ENCODE data around the gene PIGK. TPM values are rescaled to one million over a fixed set of nuclear protein-coding genes. Genes with fewer than 3 reads are reported as not detected.

PIGK gene
- total and polyA plus RNA-seq, 3 donors from 2014 or later = 11.4 to 20.7 (median 17.4) TPM

DNA sequence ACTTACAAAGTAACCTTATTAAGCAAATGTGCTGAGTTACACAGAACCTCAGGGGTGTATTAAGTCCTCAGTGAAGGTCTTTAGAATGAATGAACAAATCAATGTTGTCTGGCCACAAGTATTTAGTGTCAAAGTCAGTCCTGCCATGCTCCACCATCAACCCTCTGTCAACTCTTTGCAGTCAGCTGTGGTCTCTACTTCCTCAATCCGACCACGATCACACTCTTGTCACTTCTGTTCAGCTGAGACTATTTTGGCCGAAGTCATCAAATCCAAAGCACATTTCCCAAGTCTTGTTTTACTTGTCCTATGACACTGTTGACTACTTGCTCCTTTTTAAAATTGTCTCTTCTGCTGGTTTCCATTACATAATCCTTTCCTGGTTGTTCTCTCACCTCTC is 178.4 kb downstream of the PIGK start:
- WGBS, 2 donors = 91 to 96% methylated on average over 3 of the region's 3 CpGs
- no peaks in the 10 kb centered on the region for H3K27me3 ChIP-seq
- no peak for DNase-seq
- TF ChIP-seq, protein P1, sequence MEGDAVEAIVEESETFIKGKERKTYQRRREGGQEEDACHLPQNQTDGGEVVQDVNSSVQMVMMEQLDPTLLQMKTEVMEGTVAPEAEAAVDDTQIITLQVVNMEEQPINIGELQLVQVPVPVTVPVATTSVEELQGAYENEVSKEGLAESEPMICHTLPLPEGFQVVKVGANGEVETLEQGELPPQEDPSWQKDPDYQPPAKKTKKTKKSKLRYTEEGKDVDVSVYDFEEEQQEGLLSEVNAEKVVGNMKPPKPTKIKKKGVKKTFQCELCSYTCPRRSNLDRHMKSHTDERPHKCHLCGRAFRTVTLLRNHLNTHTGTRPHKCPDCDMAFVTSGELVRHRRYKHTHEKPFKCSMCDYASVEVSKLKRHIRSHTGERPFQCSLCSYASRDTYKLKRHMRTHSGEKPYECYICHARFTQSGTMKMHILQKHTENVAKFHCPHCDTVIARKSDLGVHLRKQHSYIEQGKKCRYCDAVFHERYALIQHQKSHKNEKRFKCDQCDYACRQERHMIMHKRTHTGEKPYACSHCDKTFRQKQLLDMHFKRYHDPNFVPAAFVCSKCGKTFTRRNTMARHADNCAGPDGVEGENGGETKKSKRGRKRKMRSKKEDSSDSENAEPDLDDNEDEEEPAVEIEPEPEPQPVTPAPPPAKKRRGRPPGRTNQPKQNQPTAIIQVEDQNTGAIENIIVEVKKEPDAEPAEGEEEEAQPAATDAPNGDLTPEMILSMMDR (IDR thresholded peaks at IDR 0.05) = no peak
- no peak for TF ChIP-seq POLR2A (IDR thresholded peaks at IDR 0.05)
- no peaks in the 10 kb centered on the region for H3K9me3 ChIP-seq
- H3K4me3 ChIP-seq = no peak overlapping the region
- H3K4me1 ChIP-seq = no peaks in the 10 kb centered on the region
- intact Hi-C loops (cut with DNase I; ENCODE audit: low total_unique reads) = no loop called here
- no peak overlapping the region for H3K27ac ChIP-seq
- no peaks in the 10 kb centered on the region for H3K36me3 ChIP-seq (ENCODE audit: low read depth, missing control alignments)

DNA sequence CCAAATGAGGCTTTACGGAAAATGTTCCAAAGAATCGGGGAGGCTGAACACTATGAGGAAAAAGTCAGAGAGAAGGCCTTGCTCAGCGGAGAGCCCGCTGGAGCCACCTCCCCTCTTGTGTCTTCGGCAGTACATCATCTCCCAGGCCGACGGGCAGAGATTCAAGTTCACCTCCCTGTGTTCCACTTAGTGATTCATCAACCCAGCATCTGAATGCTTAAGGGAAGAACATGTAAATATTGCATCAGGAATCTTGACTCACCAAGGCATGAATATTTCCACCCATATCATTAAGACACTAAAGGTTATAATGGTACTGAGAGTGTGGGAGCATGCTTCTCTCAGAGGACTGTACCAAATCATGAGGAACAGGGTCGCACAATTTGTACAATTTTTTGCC is 179.5 kb downstream of the PIGK start:
- 45 to 59% methylated on average over 8 of the region's 8 CpGs for WGBS, 2 donors
- DNase-seq = peak; percentile 74
- Histone ChIP-seq H3K4me1 (no peaks in the 10 kb centered on the region), H3K27me3 (no peaks in the 10 kb centered on the region), H3K27ac (peak overlapping the region in 1 of 2 donors; percentile 23), H3K4me3 (no peak overlapping the region), H3K36me3 (ENCODE audit: low read depth, missing control alignments) (no peaks in the 10 kb centered on the region), H3K9me3 (no peaks in the 10 kb centered on the region)
- TF ChIP-seq, protein P1 (IDR thresholded peaks at IDR 0.05) = no peak
- no peak for TF ChIP-seq POLR2A (IDR thresholded peaks at IDR 0.05)
- intact Hi-C loops (cut with DNase I; ENCODE audit: low total_unique reads) = no loop called here

- H3K36me3 ChIP-seq (ENCODE audit: low read depth, missing control alignments) = no peaks in the 10 kb centered on the region
- H3K27me3 ChIP-seq = no peaks in the 10 kb centered on the region
- WGBS, 2 donors = 50 to 67% methylated on average over 1 of the region's 1 CpG
- no peak overlapping the region for H3K27ac ChIP-seq
- intact Hi-C loops (cut with DNase I; ENCODE audit: low total_unique reads) = no loop called here
- H3K4me1 ChIP-seq = no peaks in the 10 kb centered on the region
- no peaks in the 10 kb centered on the region for H3K9me3 ChIP-seq
- DNase-seq = no peak
- TF ChIP-seq, protein P1 (IDR thresholded peaks at IDR 0.05) = no peak
- TF ChIP-seq POLR2A (IDR thresholded peaks at IDR 0.05) = no peak
- H3K4me3 ChIP-seq = no peak overlapping the region
These were observed 180.1 kb downstream of the PIGK start for GRCh38 chr1:77039111-77039510.

Small RNAs within 50 kb of the gene (microRNA-seq; reads per million reads assigned to microRNA genes)
- gene MIR7156 (ENCODE audit: borderline number of aligned reads in 2 of 2, borderline replicate concordance in 1 of 2) = 0 reads per million in 2 donors

Small RNAs within 50 kb of the gene (small RNA-seq; reads per million reads assigned to genes)
- gene MIR7156 = 0 reads per million in 2 donors

Other genes with a start within 250 kb of the PIGK start
- gene AK5, start 62.6 kb upstream of the PIGK start, total RNA-seq = 10 to 100 TPM; 28.7 to 40.4 TPM
- 28.0 TPM for gene AK5, start 62.6 kb upstream of the PIGK start, polyA plus RNA-seq (ENCODE audit: insufficient read depth, low read depth, low replicate concordance)